Duodenal mucosa (tissue), 2 donors: Measurements from ENCODE around the gene MAGI2.

ENCODE experiments used
- H3K27ac ChIP-seq: one replicate; pipeline ENCODE4 v1.7.0; 2013; ENCODE audit warnings: low read depth, low read length
- H3K27me3 ChIP-seq, 2 donors: one replicate each; pipeline ENCODE4 v1.7.0; 2013; ENCODE audit warnings: low read length in 2 of 2, control low read depth in 1 of 2; ENCODE audit not compliant: insufficient read depth in 2 of 2, control insufficient read depth in 1 of 2
- H3K36me3 ChIP-seq, 2 donors: one replicate each; pipeline ENCODE4 v1.7.0; 2013; ENCODE audit warnings: low read length in 2 of 2, control low read depth in 1 of 2; ENCODE audit not compliant: insufficient read depth in 2 of 2, control insufficient read depth in 1 of 2
- H3K4me1 ChIP-seq, 2 donors: one replicate each; pipeline ENCODE4 v1.7.0; 2013; ENCODE audit warnings: low read length in 2 of 2, control low read depth in 1 of 2; ENCODE audit not compliant: insufficient read depth in 2 of 2, control insufficient read depth in 1 of 2
- H3K4me3 ChIP-seq, 2 donors: one replicate each; pipeline ENCODE4 v1.7.0; 2013; ENCODE audit warnings: low read length in 2 of 2, low read depth in 1 of 2
- H3K9ac ChIP-seq, 2 donors: one replicate each; pipeline ENCODE4 v1.7.0; 2013; ENCODE audit warnings: low read length in 2 of 2, low read depth in 1 of 2
- H3K9me3 ChIP-seq, 2 donors: one replicate each; pipeline ENCODE4 v1.7.0; 2013; ENCODE audit warnings: low read length in 2 of 2, control low read depth in 1 of 2; ENCODE audit not compliant: control insufficient read depth in 1 of 2

The MAGI2 gene

DNA sequence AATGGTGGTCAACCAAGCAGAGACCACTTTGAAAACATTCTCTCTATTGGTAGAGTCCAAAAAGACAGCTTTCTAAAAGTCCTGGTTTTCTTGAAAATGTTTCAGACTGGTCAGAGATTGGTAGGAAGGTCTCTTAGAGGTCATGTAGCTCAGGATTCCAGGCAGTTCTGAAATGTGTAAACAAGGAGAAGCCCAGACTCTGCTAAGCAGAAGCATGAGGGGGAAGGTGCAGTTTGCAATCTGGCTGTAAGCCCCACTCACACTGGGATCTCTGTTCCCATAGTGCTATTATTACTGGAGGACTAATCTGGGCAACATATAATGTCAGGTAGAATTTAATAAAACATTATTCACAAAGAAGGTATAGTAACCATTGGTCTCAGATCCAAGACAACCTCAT is 101.1 kb downstream of the MAGI2 start:
- Histone ChIP-seq H3K27me3 (no peaks in the 10 kb centered on the region), H3K4me3 (no peak overlapping the region), H3K9ac (no peak overlapping the region), H3K36me3 (no peaks in the 10 kb centered on the region), H3K27ac (no peak overlapping the region), H3K9me3 (peaks cover 0 to 2% of the 10 kb centered on the region in 2 donors), H3K4me1 (no peaks in the 10 kb centered on the region)

DNA sequence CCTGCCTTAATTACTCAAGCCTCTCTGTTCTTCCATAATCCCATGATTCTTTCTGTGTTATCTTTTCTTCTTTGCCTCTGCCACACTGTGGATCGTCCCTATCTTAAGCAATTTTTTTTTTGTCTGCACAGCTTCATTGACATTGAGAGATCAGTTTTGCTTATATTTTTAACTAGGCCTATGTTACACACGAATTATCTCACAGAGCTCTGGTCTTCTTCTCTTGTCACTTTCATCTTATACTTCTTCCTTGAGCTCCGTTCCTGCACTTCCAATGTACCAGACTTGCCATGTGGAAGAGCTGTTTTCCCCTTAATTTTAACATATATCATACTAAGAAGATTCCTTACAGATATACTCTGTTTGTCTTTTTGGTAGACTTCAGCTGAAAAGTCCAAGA is 106.1 kb downstream of the MAGI2 start:
- H3K9ac ChIP-seq: no peak overlapping the region
- H3K9me3 ChIP-seq: no peaks in the 10 kb centered on the region
- H3K4me3 ChIP-seq: no peak overlapping the region
- no peaks in the 10 kb centered on the region for H3K27me3 ChIP-seq
- H3K4me1 ChIP-seq: no peaks in the 10 kb centered on the region
- no peaks in the 10 kb centered on the region for H3K36me3 ChIP-seq
- no peak overlapping the region for H3K27ac ChIP-seq

DNA sequence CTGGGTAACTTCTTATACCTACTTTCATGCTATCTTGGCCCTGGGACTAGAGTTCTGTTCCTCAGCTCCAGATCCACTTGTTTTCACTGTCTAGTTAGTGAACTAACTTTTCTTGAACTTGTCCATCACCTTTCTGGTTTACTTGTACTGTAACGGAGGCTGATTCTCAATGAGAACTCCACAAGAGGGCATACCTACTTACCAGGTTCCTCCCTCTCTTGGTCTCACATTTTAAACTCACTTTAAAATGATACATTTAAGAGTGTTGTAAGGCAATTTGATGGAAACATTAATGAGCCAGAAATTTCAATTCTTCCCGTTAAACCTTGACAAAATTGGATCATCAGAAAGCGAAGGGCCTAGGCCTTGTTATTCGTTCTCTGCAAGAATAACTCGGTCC is 111.6 kb downstream of the MAGI2 start:
- Histone ChIP-seq H3K36me3 (no peaks in the 10 kb centered on the region), H3K4me1 (no peaks in the 10 kb centered on the region), H3K9me3 (no peaks in the 10 kb centered on the region), H3K27ac (no peak overlapping the region), H3K9ac (no peak overlapping the region), H3K27me3 (no peaks in the 10 kb centered on the region), H3K4me3 (no peak overlapping the region)

DNA sequence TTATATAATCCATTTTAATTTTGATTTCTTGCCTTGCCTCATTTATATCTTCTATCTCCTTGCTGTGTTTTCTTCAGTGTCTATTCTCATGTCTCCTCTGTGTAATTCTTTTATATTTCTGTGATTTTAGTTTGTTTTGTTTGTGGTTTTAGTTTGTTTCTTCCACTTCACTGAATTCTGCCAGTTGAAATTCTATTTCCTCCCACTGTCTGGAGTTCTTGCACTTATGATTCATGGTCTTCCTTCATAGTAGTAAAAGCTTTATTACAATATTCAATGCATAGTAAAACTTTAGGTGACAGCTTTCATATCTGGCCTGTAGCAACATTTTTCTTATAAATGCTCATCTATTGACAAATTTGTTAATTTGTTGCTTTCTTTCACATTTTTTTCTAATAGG is 113.3 kb downstream of the MAGI2 start:
- no peaks in the 10 kb centered on the region for H3K9me3 ChIP-seq
- H3K27ac ChIP-seq: no peak overlapping the region
- no peaks in the 10 kb centered on the region for H3K4me1 ChIP-seq
- no peak overlapping the region for H3K9ac ChIP-seq
- no peaks in the 10 kb centered on the region for H3K27me3 ChIP-seq
- H3K4me3 ChIP-seq: no peak overlapping the region
- H3K36me3 ChIP-seq: no peaks in the 10 kb centered on the region

DNA sequence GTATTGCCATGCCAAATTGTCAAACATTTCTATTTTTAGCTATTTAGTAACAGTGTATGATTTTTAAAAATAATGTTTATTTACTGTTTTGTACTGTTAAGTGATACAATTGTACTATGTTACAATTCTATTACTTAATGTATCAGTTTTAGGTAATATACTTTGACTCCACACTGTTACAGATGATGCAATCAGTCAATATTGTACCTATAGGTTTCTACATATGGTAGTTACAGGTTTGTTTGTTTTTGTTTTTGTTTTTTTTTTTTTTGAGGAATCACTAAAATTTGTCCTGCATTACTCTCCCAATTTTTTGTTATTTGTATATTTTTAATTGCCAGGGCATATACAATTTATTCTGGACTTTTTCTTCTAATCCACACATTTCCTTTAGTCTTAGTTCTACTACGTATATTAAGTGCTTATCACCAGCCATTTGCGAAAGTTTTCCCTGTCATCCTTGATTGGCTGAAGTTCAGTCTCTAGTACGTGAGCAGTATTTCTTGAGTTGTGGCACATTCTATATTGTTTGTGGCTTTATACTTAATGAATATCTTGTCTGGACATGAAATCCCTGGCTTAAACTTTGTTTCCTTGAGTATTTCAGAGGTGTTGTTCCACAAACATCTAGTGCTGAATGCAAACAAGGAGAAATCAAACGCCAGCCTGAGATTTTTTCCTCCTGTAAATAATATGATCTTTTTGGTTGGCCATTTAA is 114.1 kb downstream of the MAGI2 start:
- Histone ChIP-seq H3K9me3 (no peaks in the 10 kb centered on the region), H3K9ac (no peak overlapping the region), H3K4me3 (no peak overlapping the region), H3K27me3 (no peaks in the 10 kb centered on the region), H3K4me1 (no peaks in the 10 kb centered on the region), H3K27ac (no peak overlapping the region), H3K36me3 (no peaks in the 10 kb centered on the region)

DNA sequence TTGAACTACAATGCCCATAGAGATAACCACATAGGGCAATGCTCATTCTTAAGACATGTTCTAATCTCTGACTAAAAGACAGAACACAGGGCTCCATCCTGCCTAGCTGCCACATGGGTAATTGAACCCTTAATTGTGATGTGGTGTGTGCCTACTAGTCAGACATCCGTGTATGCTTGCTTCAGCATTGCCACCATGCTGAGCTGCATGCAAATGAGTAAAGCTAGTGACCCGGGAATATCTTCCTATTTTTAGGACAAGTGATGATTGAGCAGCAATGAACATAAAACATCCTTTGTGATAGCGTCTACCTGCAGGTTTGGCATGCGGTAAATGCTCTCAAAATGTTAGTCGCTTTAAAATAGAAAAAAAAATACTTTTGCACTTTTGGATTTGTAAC is 115.8 kb downstream of the MAGI2 start:
- Histone ChIP-seq H3K9me3 (no peaks in the 10 kb centered on the region), H3K27me3 (no peaks in the 10 kb centered on the region), H3K9ac (no peak overlapping the region), H3K4me3 (no peak overlapping the region), H3K4me1 (no peaks in the 10 kb centered on the region), H3K36me3 (no peaks in the 10 kb centered on the region), H3K27ac (no peak overlapping the region)

DNA sequence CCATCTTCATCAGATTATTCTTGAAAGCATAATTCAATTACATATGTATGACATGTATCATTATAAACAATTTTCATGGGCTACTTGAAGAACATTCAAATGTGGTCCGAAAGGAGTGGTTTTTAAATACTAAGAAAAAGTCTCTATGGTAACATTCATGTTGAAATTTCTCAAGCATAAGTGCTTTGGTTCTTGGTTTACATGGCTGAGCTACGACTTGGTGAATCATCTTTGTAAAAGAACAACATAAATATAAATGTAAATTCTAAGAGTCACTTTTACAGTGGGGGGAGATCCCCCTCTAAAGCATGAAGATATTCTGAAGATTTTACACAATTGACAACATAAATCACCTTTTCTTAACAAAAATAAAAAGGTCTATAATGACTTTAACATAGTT is 118.6 kb downstream of the MAGI2 start:
- no peak overlapping the region for H3K27ac ChIP-seq
- no peak overlapping the region for H3K9ac ChIP-seq
- H3K9me3 ChIP-seq: no peaks in the 10 kb centered on the region
- H3K36me3 ChIP-seq: no peaks in the 10 kb centered on the region
- no peaks in the 10 kb centered on the region for H3K4me1 ChIP-seq
- no peak overlapping the region for H3K4me3 ChIP-seq
- no peaks in the 10 kb centered on the region for H3K27me3 ChIP-seq

DNA sequence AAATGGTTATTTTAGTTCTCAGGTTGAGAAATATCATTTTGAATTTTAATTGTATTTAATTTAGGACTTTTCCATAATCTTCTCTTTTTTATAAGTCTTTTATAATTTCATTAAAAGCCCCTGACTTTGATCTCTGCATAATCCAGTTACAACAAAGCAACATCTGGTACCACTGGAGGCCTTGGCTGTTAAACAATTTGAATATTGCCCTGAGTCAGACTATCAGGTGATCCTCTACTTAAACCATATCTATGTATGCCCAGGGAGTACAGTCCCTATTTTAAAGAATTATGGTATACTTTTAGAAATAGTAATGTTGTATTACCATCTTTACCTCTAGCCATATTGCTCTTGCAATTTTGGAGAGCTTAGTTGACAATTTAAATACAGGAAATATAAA is 119.1 kb downstream of the MAGI2 start:
- Histone ChIP-seq H3K4me1 (no peaks in the 10 kb centered on the region), H3K36me3 (no peaks in the 10 kb centered on the region), H3K9ac (no peak overlapping the region), H3K27me3 (no peaks in the 10 kb centered on the region), H3K27ac (no peak overlapping the region), H3K4me3 (no peak overlapping the region), H3K9me3 (no peaks in the 10 kb centered on the region)

DNA sequence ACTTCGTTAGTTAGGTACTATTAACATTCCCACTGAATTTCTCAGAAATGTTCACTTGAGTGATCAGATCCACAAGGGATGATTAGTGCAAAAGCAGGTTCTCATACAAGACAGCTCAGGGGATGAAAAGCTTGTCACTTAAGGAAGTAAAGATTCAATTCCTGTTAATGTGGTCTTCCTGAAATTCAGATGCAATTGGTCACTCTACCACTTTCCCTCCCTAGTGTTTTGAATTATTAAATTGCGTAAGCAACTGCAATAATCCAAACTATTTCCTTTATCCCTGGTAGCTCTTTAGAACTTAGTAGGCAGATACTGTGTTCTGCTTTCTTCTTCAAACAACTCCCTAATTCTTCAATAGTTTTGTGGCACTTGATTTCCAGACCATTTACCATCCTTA is 121.4 kb downstream of the MAGI2 start:
- Histone ChIP-seq H3K4me1 (no peaks in the 10 kb centered on the region), H3K27ac (no peak overlapping the region), H3K27me3 (no peaks in the 10 kb centered on the region), H3K36me3 (no peaks in the 10 kb centered on the region), H3K9me3 (no peaks in the 10 kb centered on the region), H3K9ac (no peak overlapping the region), H3K4me3 (no peak overlapping the region)

DNA sequence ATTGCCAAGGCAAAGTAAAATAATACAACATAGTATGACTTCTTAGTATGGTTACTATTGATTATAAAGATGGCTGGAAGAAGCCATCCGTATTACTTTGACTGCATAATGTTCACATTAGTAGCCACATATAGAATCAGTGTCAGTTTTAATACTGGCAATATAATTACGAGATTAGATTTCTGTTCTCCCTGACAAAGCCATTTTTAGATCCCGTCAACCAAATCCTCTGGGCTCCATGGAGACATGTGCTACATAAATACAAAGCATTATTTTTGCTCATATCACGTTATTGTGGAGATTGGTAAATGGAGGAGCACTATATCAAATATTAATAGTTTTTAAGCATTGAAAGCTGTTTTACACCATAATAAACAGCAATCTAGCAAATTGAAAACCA is 124.0 kb downstream of the MAGI2 start:
- no peaks in the 10 kb centered on the region for H3K4me1 ChIP-seq
- no peaks in the 10 kb centered on the region for H3K27me3 ChIP-seq
- H3K4me3 ChIP-seq: no peak overlapping the region
- no peak overlapping the region for H3K27ac ChIP-seq
- no peak overlapping the region for H3K9ac ChIP-seq
- no peaks in the 10 kb centered on the region for H3K9me3 ChIP-seq
- no peaks in the 10 kb centered on the region for H3K36me3 ChIP-seq
